Measurements from ENCODE around the gene NIP7.
A peak's percentile ranks its signal among the peaks of the same experiment; 100 is the strongest.

NIP7 gene

GRCh38 chr16:69307856-69308255 is 31.7 kb upstream of the NIP7 start:
- Histone ChIP-seq H3K4me1 (ENCODE audit: control insufficient read depth, insufficient read depth, low read length) (peaks cover 18% of the 10 kb centered on the region), H3K9me3 (ENCODE audit: control insufficient read depth, low read length) (no peaks in the 10 kb centered on the region), H3K4me3 (ENCODE audit: low read length) (no peak overlapping the region), H3K36me3 (ENCODE audit: control insufficient read depth, insufficient read depth, low read length, severe bottlenecking) (peaks cover 18% of the 10 kb centered on the region), H3K9ac (ENCODE audit: low read length) (no peak overlapping the region), H3K27me3 (replicated peaks; ENCODE audit: control insufficient read depth, insufficient read depth, low read length) (no peaks in the 10 kb centered on the region)
- no peak for DNase-seq (ENCODE audit: low read depth)

DNA sequence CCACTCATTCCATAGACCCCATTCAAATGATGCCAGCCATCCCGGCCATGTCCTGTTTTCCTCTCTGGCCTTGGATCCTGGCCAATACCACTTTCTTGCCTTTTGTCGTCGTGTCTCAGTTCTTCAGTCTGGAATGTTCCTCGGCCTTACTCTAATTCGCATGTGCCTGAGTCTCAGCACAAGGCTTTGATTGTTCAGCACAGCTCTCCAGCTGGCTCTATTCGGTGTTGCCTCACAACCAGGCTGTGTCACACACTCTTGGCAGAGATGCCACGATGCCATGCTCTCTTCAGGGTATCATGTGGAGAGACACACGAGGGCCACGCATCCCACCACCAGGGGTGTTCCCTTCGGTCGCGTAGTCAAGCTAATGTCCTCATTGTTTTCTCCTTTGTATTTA is 30.3 kb upstream of the NIP7 start:
- peaks cover 8% of the 10 kb centered on the region for H3K36me3 ChIP-seq (ENCODE audit: control insufficient read depth, insufficient read depth, low read length, severe bottlenecking)
- no peak for DNase-seq (ENCODE audit: low read depth)
- H3K9me3 ChIP-seq (ENCODE audit: control insufficient read depth, low read length) = no peaks in the 10 kb centered on the region
- H3K27me3 ChIP-seq (replicated peaks; ENCODE audit: control insufficient read depth, insufficient read depth, low read length) = no peaks in the 10 kb centered on the region
- H3K4me1 ChIP-seq (ENCODE audit: control insufficient read depth, insufficient read depth, low read length) = peaks cover 18% of the 10 kb centered on the region
- no peak overlapping the region for H3K4me3 ChIP-seq (ENCODE audit: low read length)
- H3K9ac ChIP-seq (ENCODE audit: low read length) = no peak overlapping the region

- no peaks in the 10 kb centered on the region for H3K9me3 ChIP-seq (ENCODE audit: control insufficient read depth, low read length)
- H3K36me3 ChIP-seq (ENCODE audit: control insufficient read depth, insufficient read depth, low read length, severe bottlenecking) = peaks cover 17% of the 10 kb centered on the region
- peaks cover 16% of the 10 kb centered on the region for H3K4me1 ChIP-seq (ENCODE audit: control insufficient read depth, insufficient read depth, low read length)
- DNase-seq (ENCODE audit: low read depth) = peak; percentile 99
- H3K9ac ChIP-seq (ENCODE audit: low read length) = peak within 1 kb of the TSS; percentile 97
- peak within 1 kb of the TSS; percentile 91 for H3K4me3 ChIP-seq (ENCODE audit: low read length)
- no peaks in the 10 kb centered on the region for H3K27me3 ChIP-seq (replicated peaks; ENCODE audit: control insufficient read depth, insufficient read depth, low read length)
These were observed 28.7 kb upstream of the NIP7 start, which contains the start of gene VPS4A for GRCh38 chr16:69310653-69311532. Gene VPS4A (plus strand): TSS chr16:69311350. CDS start chr16:69311512, 162 bp downstream.

DNA sequence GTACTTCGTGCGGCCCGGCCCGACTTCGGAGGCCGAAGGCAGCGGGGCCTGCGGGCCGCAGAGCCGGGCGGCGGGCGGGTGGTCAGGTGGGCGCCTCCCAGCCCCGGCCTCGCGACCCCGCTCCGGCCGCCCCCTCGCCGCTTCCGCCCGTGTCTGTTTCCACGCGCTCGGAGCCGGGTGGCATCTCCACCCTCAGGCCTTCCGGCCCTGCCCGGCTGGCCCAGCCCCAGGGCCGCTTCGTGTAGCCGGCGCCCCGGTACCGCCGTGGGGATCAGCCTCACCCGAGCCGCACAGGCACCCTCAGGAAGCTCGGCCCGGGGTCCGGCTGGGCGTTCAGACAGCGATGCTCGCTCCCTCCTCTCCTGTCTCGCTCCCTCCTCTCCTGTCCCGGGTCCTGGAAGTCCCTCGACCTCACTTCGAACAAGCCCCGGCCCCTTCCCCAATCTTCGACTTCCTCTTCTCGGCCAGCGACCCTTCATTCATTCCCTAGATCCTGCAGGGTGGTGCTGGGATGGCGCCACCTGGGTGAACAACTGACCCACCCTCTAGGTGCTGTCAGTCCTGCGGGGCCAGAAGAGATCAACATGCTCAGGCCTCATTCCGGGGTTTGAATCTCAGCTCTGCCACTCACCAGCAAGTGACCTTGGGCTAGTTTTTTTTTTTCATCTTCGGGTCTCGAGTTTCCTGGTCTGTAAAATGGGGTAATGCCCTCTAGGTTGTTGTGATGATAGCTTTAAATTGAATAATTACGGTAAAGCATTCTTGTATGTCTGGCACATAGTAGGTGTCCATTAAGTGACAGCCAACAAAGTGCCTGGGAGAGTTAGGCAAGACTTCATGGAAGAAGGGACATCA is 27.8 kb upstream of the NIP7 start:
- Histone ChIP-seq H3K36me3 (ENCODE audit: control insufficient read depth, insufficient read depth, low read length, severe bottlenecking) (peaks cover 25% of the 10 kb centered on the region), H3K27me3 (replicated peaks; ENCODE audit: control insufficient read depth, insufficient read depth, low read length) (no peaks in the 10 kb centered on the region), H3K9me3 (ENCODE audit: control insufficient read depth, low read length) (no peaks in the 10 kb centered on the region), H3K9ac (ENCODE audit: low read length) (peak overlapping the region; percentile 97), H3K4me3 (ENCODE audit: low read length) (peak overlapping the region; percentile 91), H3K4me1 (ENCODE audit: control insufficient read depth, insufficient read depth, low read length) (peaks cover 11% of the 10 kb centered on the region)
- peak; percentile 64 for DNase-seq (ENCODE audit: low read depth)

DNA sequence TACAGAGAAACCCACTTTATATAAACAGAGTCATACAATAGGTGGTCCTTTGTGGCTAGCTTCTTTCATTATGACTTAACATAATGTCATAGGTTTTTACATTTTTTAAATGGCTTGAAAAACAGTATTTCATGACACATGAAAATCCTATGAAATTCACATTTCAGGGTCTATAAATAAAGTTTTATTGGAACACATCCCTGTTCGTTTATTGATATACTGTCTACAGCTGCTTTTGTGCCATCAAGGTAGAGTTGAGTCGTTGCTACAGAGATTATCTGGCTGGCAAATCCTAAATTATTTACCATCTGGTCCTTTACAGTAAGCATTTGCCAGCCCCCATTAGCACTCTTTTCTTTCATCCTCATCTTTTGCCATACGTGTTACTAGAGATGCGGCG is 26.1 kb upstream of the NIP7 start:
- no peak for DNase-seq (ENCODE audit: low read depth)
- no peaks in the 10 kb centered on the region for H3K27me3 ChIP-seq (replicated peaks; ENCODE audit: control insufficient read depth, insufficient read depth, low read length)
- H3K9me3 ChIP-seq (ENCODE audit: control insufficient read depth, low read length) = no peaks in the 10 kb centered on the region
- H3K4me1 ChIP-seq (ENCODE audit: control insufficient read depth, insufficient read depth, low read length) = peaks cover 11% of the 10 kb centered on the region
- H3K9ac ChIP-seq (ENCODE audit: low read length) = no peak overlapping the region
- no peak overlapping the region for H3K4me3 ChIP-seq (ENCODE audit: low read length)
- H3K36me3 ChIP-seq (ENCODE audit: control insufficient read depth, insufficient read depth, low read length, severe bottlenecking) = peaks cover 36% of the 10 kb centered on the region

DNA sequence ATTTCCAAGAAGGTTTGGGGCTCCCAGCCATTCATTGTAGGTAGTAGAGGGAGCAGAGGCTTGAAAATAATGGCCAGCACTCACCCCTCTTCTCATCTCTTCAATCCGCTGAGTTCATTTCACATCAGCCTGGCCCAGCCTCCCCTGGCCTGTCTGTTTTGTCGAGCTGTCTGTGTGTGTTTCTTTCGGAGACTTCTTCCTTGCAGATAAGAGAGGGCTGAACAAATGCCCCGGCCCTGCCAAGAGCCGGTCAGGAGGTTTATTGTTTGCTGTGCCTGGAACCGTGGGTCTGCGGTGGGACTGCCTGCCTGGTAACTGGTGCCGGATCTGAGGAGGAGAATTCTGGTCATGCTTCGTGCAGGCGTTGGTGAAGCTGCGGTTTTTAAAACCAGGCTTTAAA is 25.0 kb upstream of the NIP7 start:
- peaks cover 47% of the 10 kb centered on the region for H3K36me3 ChIP-seq (ENCODE audit: control insufficient read depth, insufficient read depth, low read length, severe bottlenecking)
- no peak overlapping the region for H3K9ac ChIP-seq (ENCODE audit: low read length)
- H3K4me3 ChIP-seq (ENCODE audit: low read length) = no peak overlapping the region
- no peak for DNase-seq (ENCODE audit: low read depth)
- H3K9me3 ChIP-seq (ENCODE audit: control insufficient read depth, low read length) = no peaks in the 10 kb centered on the region
- H3K4me1 ChIP-seq (ENCODE audit: control insufficient read depth, insufficient read depth, low read length) = peaks cover 11% of the 10 kb centered on the region
- no peaks in the 10 kb centered on the region for H3K27me3 ChIP-seq (replicated peaks; ENCODE audit: control insufficient read depth, insufficient read depth, low read length)

- Histone ChIP-seq H3K9me3 (ENCODE audit: control insufficient read depth, low read length) (no peaks in the 10 kb centered on the region), H3K36me3 (ENCODE audit: control insufficient read depth, insufficient read depth, low read length, severe bottlenecking) (peaks cover 58% of the 10 kb centered on the region), H3K4me1 (ENCODE audit: control insufficient read depth, insufficient read depth, low read length) (peaks cover 7% of the 10 kb centered on the region), H3K9ac (ENCODE audit: low read length) (no peak overlapping the region), H3K27me3 (replicated peaks; ENCODE audit: control insufficient read depth, insufficient read depth, low read length) (no peaks in the 10 kb centered on the region), H3K4me3 (ENCODE audit: low read length) (no peak overlapping the region)
- no peak for DNase-seq (ENCODE audit: low read depth)
These were observed 23.9 kb upstream of the NIP7 start for GRCh38 chr16:69315486-69316311.

- no peaks in the 10 kb centered on the region for H3K27me3 ChIP-seq (replicated peaks; ENCODE audit: control insufficient read depth, insufficient read depth, low read length)
- H3K4me1 ChIP-seq (ENCODE audit: control insufficient read depth, insufficient read depth, low read length) = peaks cover 6% of the 10 kb centered on the region
- no peaks in the 10 kb centered on the region for H3K9me3 ChIP-seq (ENCODE audit: control insufficient read depth, low read length)
- peaks cover 68% of the 10 kb centered on the region for H3K36me3 ChIP-seq (ENCODE audit: control insufficient read depth, insufficient read depth, low read length, severe bottlenecking)
- no peak overlapping the region for H3K4me3 ChIP-seq (ENCODE audit: low read length)
- no peak overlapping the region for H3K9ac ChIP-seq (ENCODE audit: low read length)
- DNase-seq (ENCODE audit: low read depth) = no peak
These were observed 23.0 kb upstream of the NIP7 start for GRCh38 chr16:69316595-69317034.

- no peak for DNase-seq (ENCODE audit: low read depth)
- Histone ChIP-seq H3K36me3 (ENCODE audit: control insufficient read depth, insufficient read depth, low read length, severe bottlenecking) (peaks cover 83% of the 10 kb centered on the region), H3K4me1 (ENCODE audit: control insufficient read depth, insufficient read depth, low read length) (peaks cover 3% of the 10 kb centered on the region)
These were observed 21.2 kb upstream of the NIP7 start for GRCh38 chr16:69318177-69318910.

DNA sequence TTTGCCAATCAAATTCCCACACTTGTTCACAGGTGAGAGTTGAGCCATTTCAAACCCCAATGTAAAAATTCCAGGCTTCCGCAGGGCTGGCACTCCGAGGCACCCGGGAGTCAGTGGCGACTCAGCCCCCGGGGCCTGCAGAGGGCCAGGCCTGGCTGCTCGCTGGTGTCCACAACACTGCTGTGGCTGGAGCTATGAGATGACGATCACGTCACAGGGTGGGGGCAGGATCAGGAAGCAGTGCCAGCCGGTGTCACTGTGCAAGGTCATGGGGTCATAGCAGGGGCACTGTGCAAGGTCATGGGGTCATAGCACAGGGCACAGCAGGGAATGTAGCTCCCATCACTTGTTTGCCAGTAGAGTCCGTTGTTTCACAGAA is 20.7 kb upstream of the NIP7 start:
- no peak for DNase-seq (ENCODE audit: low read depth)
- H3K27me3 ChIP-seq (replicated peaks; ENCODE audit: control insufficient read depth, insufficient read depth, low read length) = no peaks in the 10 kb centered on the region
- H3K36me3 ChIP-seq (ENCODE audit: control insufficient read depth, insufficient read depth, low read length, severe bottlenecking) = peaks cover 88% of the 10 kb centered on the region
- H3K4me1 ChIP-seq (ENCODE audit: control insufficient read depth, insufficient read depth, low read length) = peaks cover 5% of the 10 kb centered on the region
- H3K9me3 ChIP-seq (ENCODE audit: control insufficient read depth, low read length) = no peaks in the 10 kb centered on the region
- H3K9ac ChIP-seq (ENCODE audit: low read length) = no peak overlapping the region
- H3K4me3 ChIP-seq (ENCODE audit: low read length) = no peak overlapping the region

More at GRCh38 chr16:69318177-69318910, 21.2 kb upstream of the NIP7 start:
- H3K9me3 ChIP-seq (ENCODE audit: control insufficient read depth, low read length) = no peaks in the 10 kb centered on the region
- no peaks in the 10 kb centered on the region for H3K27me3 ChIP-seq (replicated peaks; ENCODE audit: control insufficient read depth, insufficient read depth, low read length)
- H3K4me3 ChIP-seq (ENCODE audit: low read length) = no peak overlapping the region
- H3K9ac ChIP-seq (ENCODE audit: low read length) = no peak overlapping the region

Measured in adipocyte (in vitro differentiated cells).